Measurements from ENCODE around the gene TEX29. TPM values are rescaled to one million over a fixed set of nuclear protein-coding genes. Genes with fewer than 3 reads are reported as not detected.

TEX29 gene
- total RNA-seq, 1 donor from 2014 or later, result 0.54 TPM

- no peak for DNase-seq (ENCODE audit: low spot score)
- H3K27ac Mint-ChIP-seq (ENCODE audit: unreplicated experiment), result no peak overlapping the region
- no peaks in the 10 kb centered on the region for H3K9me3 Mint-ChIP-seq (ENCODE audit: unreplicated experiment)
- H3K4me1 Mint-ChIP-seq (ENCODE audit: unreplicated experiment), result peaks cover 5% of the 10 kb centered on the region
- H3K4me3 Mint-ChIP-seq (ENCODE audit: unreplicated experiment), result no peak overlapping the region
- no peaks in the 10 kb centered on the region for H3K36me3 Mint-ChIP-seq (ENCODE audit: low read depth, unreplicated experiment)
- peaks cover 3% of the 10 kb centered on the region for H3K27me3 Mint-ChIP-seq (ENCODE audit: unreplicated experiment)
- no peak for TF ChIP-seq CTCF (IDR thresholded peaks at IDR 0.05; ENCODE audit: unreplicated experiment)
Observed at GRCh38 chr13:111388851-111389500, 68.5 kb downstream of the TEX29 start.

GRCh38 chr13:111389621-111390521, 69.4 kb downstream of the TEX29 start:
- peaks cover 3% of the 10 kb centered on the region for H3K36me3 Mint-ChIP-seq (ENCODE audit: low read depth, unreplicated experiment)
- no peak for DNase-seq (ENCODE audit: low spot score)

GRCh38 chr13:111390522-111391270, 70.3 kb downstream of the TEX29 start:
- Mint-ChIP-seq H3K27ac (ENCODE audit: unreplicated experiment) (no peak overlapping the region), H3K9me3 (ENCODE audit: unreplicated experiment) (no peaks in the 10 kb centered on the region), H3K27me3 (ENCODE audit: unreplicated experiment) (peaks cover 3% of the 10 kb centered on the region), H3K36me3 (ENCODE audit: low read depth, unreplicated experiment) (peaks cover 6% of the 10 kb centered on the region), H3K4me3 (ENCODE audit: unreplicated experiment) (no peak overlapping the region), H3K4me1 (ENCODE audit: unreplicated experiment) (no peaks in the 10 kb centered on the region)
- no peak for DNase-seq (ENCODE audit: low spot score)
- TF ChIP-seq CTCF (IDR thresholded peaks at IDR 0.05; ENCODE audit: unreplicated experiment), result no peak

More at GRCh38 chr13:111389621-111390521, 69.4 kb downstream of the TEX29 start:
- Mint-ChIP-seq H3K27ac (ENCODE audit: unreplicated experiment) (no peak overlapping the region), H3K4me1 (ENCODE audit: unreplicated experiment) (peaks cover 1% of the 10 kb centered on the region), H3K4me3 (ENCODE audit: unreplicated experiment) (no peak overlapping the region), H3K27me3 (ENCODE audit: unreplicated experiment) (peaks cover 3% of the 10 kb centered on the region), H3K9me3 (ENCODE audit: unreplicated experiment) (no peaks in the 10 kb centered on the region)
- no peak for TF ChIP-seq CTCF (IDR thresholded peaks at IDR 0.05; ENCODE audit: unreplicated experiment)

DNA sequence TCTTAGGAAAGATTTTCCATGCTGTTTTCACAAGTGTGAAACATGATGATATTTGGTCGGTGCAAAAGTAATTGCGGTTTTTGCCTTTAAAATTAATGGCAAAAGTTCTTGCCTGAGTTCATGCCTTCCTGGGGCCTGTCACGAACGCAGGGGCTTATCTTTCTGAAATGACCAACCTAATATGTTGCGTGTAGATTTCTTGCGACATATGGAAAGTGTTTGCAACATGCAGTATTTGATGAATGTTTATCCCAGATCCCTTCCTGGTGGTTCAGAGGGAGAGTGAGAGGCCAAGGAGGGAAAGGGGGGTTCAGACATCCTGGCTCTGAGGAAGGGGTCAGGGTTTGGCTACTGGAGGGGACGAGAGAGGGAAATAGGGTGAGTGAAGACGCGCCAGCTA, 72.0 kb downstream of the TEX29 start:
- TF ChIP-seq CTCF (IDR thresholded peaks at IDR 0.05; ENCODE audit: unreplicated experiment), result no peak
- Mint-ChIP-seq H3K27ac (ENCODE audit: unreplicated experiment) (no peak overlapping the region), H3K4me1 (ENCODE audit: unreplicated experiment) (no peaks in the 10 kb centered on the region), H3K4me3 (ENCODE audit: unreplicated experiment) (no peak overlapping the region), H3K9me3 (ENCODE audit: unreplicated experiment) (no peaks in the 10 kb centered on the region), H3K27me3 (ENCODE audit: unreplicated experiment) (peaks cover 3% of the 10 kb centered on the region), H3K36me3 (ENCODE audit: low read depth, unreplicated experiment) (peaks cover 8% of the 10 kb centered on the region)
- DNase-seq (ENCODE audit: low spot score), result no peak
